GM23248 (cell line): ENCODE data around the gene SCAMP2.

Experiments used
- EZH2 ChIP-seq: fragments of 200-600 bp; sonication (generic); IDR thresholded peaks from 2 replicates; pipeline ENCODE4 v1.6.1; 2018; ENCODE audit warnings: antibody characterized with exemption, mild to moderate bottlenecking; ENCODE audit not compliant: insufficient read depth, poor library complexity, severe bottlenecking
- EZH2phosphoT487 ChIP-seq: fragments of 200-600 bp; sonication (generic); IDR thresholded peaks from 2 replicates; pipeline ENCODE4 v1.6.1; 2018; ENCODE audit warnings: antibody characterized with exemption, moderate library complexity, mild to moderate bottlenecking, low read depth; ENCODE audit not compliant: insufficient read depth

GRCh38 chr15:74851960-74852359, 21.2 kb downstream of the SCAMP2 start:
- TF ChIP-seq EZH2 (no peak), EZH2phosphoT487 (no peak)
